H9 (cell line): Measurements from ENCODE around the gene PLXNA1. TPM values are rescaled to one million over a fixed set of nuclear protein-coding genes. Genes with fewer than 3 reads are reported as not detected.

Source experiments
- DNase-seq: peaks from one replicate; pipeline ENCODE4 v3.0.0-alpha.2; 2017
- H2AFZ ChIP-seq: one replicate; pipeline ENCODE4 v1.6.1; 2013; ENCODE audit warnings: mild to moderate bottlenecking, low read length, control low read depth, moderate library complexity
- H2AK5ac ChIP-seq: 2 replicates; pipeline ENCODE4 v1.6.1; 2013; ENCODE audit warnings: low read length, control low read depth, mixed read lengths; ENCODE audit not compliant: insufficient read length
- H2BK120ac ChIP-seq: one replicate; pipeline ENCODE4 v1.6.1; 2013; ENCODE audit warnings: low read depth, mild to moderate bottlenecking, low read length, control low read depth, inconsistent platforms; ENCODE audit not compliant: poor library complexity, severe bottlenecking
- H2BK12ac ChIP-seq: 2 replicates; pipeline ENCODE4 v1.6.1; 2013; ENCODE audit warnings: low read length, control low read depth, mixed read lengths, low read depth; ENCODE audit not compliant: insufficient read length
- H2BK15ac ChIP-seq: 2 replicates; pipeline ENCODE4 v1.6.1; 2013; ENCODE audit warnings: low read depth, low read length, control low read depth
- H2BK20ac ChIP-seq: one replicate; pipeline ENCODE4 v1.6.1; 2013; ENCODE audit warnings: low read depth, mild to moderate bottlenecking, low read length, control low read depth, inconsistent platforms; ENCODE audit not compliant: poor library complexity, severe bottlenecking
- H2BK5ac ChIP-seq: 2 replicates; pipeline ENCODE4 v1.6.1; 2013; ENCODE audit warnings: low read length, control low read depth, mixed read lengths; ENCODE audit not compliant: insufficient read length
- H3K14ac ChIP-seq: 2 replicates; pipeline ENCODE4 v1.6.1; 2013; ENCODE audit warnings: low read length, control low read depth; ENCODE audit not compliant: insufficient read depth
- H3K18ac ChIP-seq: 2 replicates; pipeline ENCODE4 v1.6.1; 2013; ENCODE audit warnings: low read depth, mild to moderate bottlenecking, mixed read lengths, low read length, control low read depth; ENCODE audit not compliant: insufficient read length
- H3K23ac ChIP-seq: 2 replicates; pipeline ENCODE4 v1.6.1; 2013; ENCODE audit warnings: low read length, control low read depth, mixed read lengths, low read depth; ENCODE audit not compliant: insufficient read length
- H3K23me2 ChIP-seq: 2 replicates; pipeline ENCODE4 v1.6.1; 2013; ENCODE audit warnings: low read depth, mild to moderate bottlenecking, mixed read lengths, low read length, control low read depth; ENCODE audit not compliant: insufficient read length, poor library complexity, severe bottlenecking
- H3K27ac ChIP-seq: 2 replicates; pipeline ENCODE4 v1.5.1; 2013; ENCODE audit warnings: low read length, control low read depth, mixed read lengths, low read depth; ENCODE audit not compliant: insufficient read length
- H3K27me3 ChIP-seq: 2 replicates; pipeline ENCODE4 v1.6.1; 2013; ENCODE audit warnings: low read length, control low read depth, inconsistent platforms; ENCODE audit not compliant: insufficient read depth
- H3K4ac ChIP-seq: 2 replicates; pipeline ENCODE4 v1.6.1; 2013; ENCODE audit warnings: low read depth, mild to moderate bottlenecking, control low read depth, inconsistent platforms, low read length, moderate library complexity
- H3K4me1 ChIP-seq: 2 replicates; pipeline ENCODE4 v1.6.1; 2013; ENCODE audit warnings: low read length, control low read depth, inconsistent platforms; ENCODE audit not compliant: insufficient read depth
- H3K4me2 ChIP-seq: 2 replicates; pipeline ENCODE4 v1.6.1; 2013; ENCODE audit warnings: low read length, control low read depth, mixed read lengths; ENCODE audit not compliant: insufficient read length, insufficient read depth
- H3K56ac ChIP-seq: 2 replicates; pipeline ENCODE4 v1.6.1; 2013; ENCODE audit warnings: low read depth, mild to moderate bottlenecking, mixed read lengths, low read length, control low read depth; ENCODE audit not compliant: insufficient read length
- H3K79me1 ChIP-seq: 2 replicates; pipeline ENCODE4 v1.6.1; 2013; ENCODE audit warnings: low read depth, mild to moderate bottlenecking, moderate library complexity, low read length, control low read depth, inconsistent platforms; ENCODE audit not compliant: insufficient read depth, poor library complexity, severe bottlenecking
- H3K79me2 ChIP-seq: 2 replicates; pipeline ENCODE4 v1.6.1; 2013; ENCODE audit warnings: low read length, control low read depth, inconsistent platforms; ENCODE audit not compliant: insufficient read depth
- H3K9ac ChIP-seq: 2 replicates; pipeline ENCODE4 v1.6.1; 2013; ENCODE audit warnings: low read length, control low read depth, mixed read lengths; ENCODE audit not compliant: insufficient read length; ENCODE audit errors: extremely low read depth
- H3K9me3 ChIP-seq: one replicate; pipeline ENCODE4 v1.6.1; 2013; ENCODE audit warnings: low read depth, low read length, inconsistent platforms; ENCODE audit not compliant: control insufficient read depth
- H3T11ph ChIP-seq: one replicate; pipeline ENCODE4 v1.6.1; 2013; ENCODE audit warnings: mild to moderate bottlenecking, low read length, control low read depth, inconsistent platforms
- H4K20me1 ChIP-seq: one replicate; pipeline ENCODE4 v1.6.1; 2013; ENCODE audit not compliant: control insufficient read depth, insufficient read length, insufficient read depth
- H4K5ac ChIP-seq: 2 replicates; pipeline ENCODE4 v1.6.1; 2013; ENCODE audit warnings: low read depth, mild to moderate bottlenecking, mixed read lengths, low read length, control low read depth; ENCODE audit not compliant: insufficient read length
- H4K8ac ChIP-seq: replicated peaks from 2 replicates; pipeline ENCODE4 v1.6.1; 2013; ENCODE audit warnings: low read length, control low read depth, mixed read lengths, low read depth; ENCODE audit not compliant: insufficient read length
- H4K91ac ChIP-seq: 2 replicates; pipeline ENCODE4 v1.6.1; 2013; ENCODE audit warnings: low read depth, mild to moderate bottlenecking, moderate library complexity, mixed read lengths, low read length, control low read depth; ENCODE audit not compliant: insufficient read length
- H3K27ac Mint-ChIP-seq, 3 experiments: 2 replicates in 2 of 3; 3 replicates in 1 of 3; pipeline ENCODE4 v1.8.0; 2020 to 2021; ENCODE audit warnings: mixed read lengths in 3 of 3, mild to moderate bottlenecking in 1 of 3, moderate library complexity in 1 of 3
- H3K27me3 Mint-ChIP-seq: 2 replicates; pipeline ENCODE4 v1.8.0; 2021; ENCODE audit warnings: low read depth, mild to moderate bottlenecking, moderate library complexity, mixed read lengths
- H3K36me3 Mint-ChIP-seq, 3 experiments: 2 replicates in 2 of 3; 3 replicates in 1 of 3; pipeline ENCODE4 v1.8.0; 2020 to 2021; ENCODE audit warnings: low read depth in 3 of 3, mixed read lengths in 3 of 3; ENCODE audit not compliant: insufficient read depth in 1 of 3
- H3K4me1 Mint-ChIP-seq, 2 experiments: 2 replicates each; pipeline ENCODE4 v1.8.0; 2020; ENCODE audit warnings: mixed read lengths in 2 of 2
- H3K4me3 Mint-ChIP-seq, 2 experiments: 2 replicates in 1 of 2; 3 replicates in 1 of 2; pipeline ENCODE4 v1.8.0; 2020 to 2021; ENCODE audit warnings: mild to moderate bottlenecking in 2 of 2, mixed read lengths in 2 of 2, moderate library complexity in 1 of 2
- H3K9me3 Mint-ChIP-seq, 2 experiments: 2 replicates in 1 of 2; 3 replicates in 1 of 2; pipeline ENCODE4 v1.8.0; 2020; ENCODE audit warnings: mild to moderate bottlenecking in 2 of 2, mixed read lengths in 2 of 2, moderate library complexity in 1 of 2
- WGBS: extraction: QIAGEN DNeasy Blood & Tissue Kit; methylation state at CpG from one replicate; pipeline ENCODE4 v1.1.7; 2013; ENCODE audit warnings: missing lambda C conversion rate, low lambda C conversion rate, mixed read lengths; ENCODE audit not compliant: insufficient read length; ENCODE audit errors: extremely low coverage; 5-methylcytosine and 5-hydroxymethylcytosine counted together
- total RNA-seq: library from RNA; stranded (reverse); gene quantifications from 2 replicates; pipeline ENCODE4 v1.2.1, GENCODE V29; 2021
- TF ChIP-seq, protein P1 (sequence below): fragments of 200-600 bp; sonication (generic); conservative IDR thresholded peaks from 3 replicates; pipeline ENCODE4 v1.8.0; 2021; ENCODE audit warnings: antibody characterized with exemption, mild to moderate bottlenecking

Gene PLXNA1
- total RNA-seq, 1 experiment from 2014 or later: 42.1 TPM

DNA sequence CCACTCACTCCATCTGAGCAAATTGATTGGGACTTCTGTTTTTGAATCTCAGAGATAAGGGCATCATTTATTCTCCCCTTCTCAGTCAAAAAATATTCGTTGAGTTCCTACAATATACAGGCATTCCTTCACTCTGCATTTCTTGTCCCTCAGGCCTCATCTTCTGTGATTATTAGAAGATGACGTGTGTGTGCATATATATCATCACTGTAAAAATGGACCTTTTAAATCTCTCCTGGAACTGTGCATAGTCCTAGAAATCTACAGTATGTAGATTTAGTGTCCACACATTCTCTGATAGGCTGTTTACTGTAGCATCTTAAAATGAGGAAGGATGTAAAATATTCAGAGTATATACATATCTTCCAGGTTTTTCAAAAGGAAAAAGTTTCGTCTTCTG is 43.2 kb upstream of the PLXNA1 start:
- H3K18ac ChIP-seq: no peak overlapping the region
- no peaks in the 10 kb centered on the region for H3K23me2 ChIP-seq
- no peak overlapping the region for H2BK120ac ChIP-seq
- no peak for DNase-seq
- H3K4me3 Mint-ChIP-seq: no peak overlapping the region
- WGBS: no CpG with 5 or more reads among the region's 3 CpGs
- H3K4me1 ChIP-seq: no peaks in the 10 kb centered on the region
- H3T11ph ChIP-seq: no peak overlapping the region
- H3K4me1 Mint-ChIP-seq: peaks cover 2 to 3% of the 10 kb centered on the region in 2 experiments; a peak in 2 of 4 replicates
- H3K14ac ChIP-seq: no peak overlapping the region
- H2BK12ac ChIP-seq: no peak overlapping the region
- no peak overlapping the region for H3K9ac ChIP-seq
- H3K9me3 ChIP-seq: no peaks in the 10 kb centered on the region
- no peak overlapping the region for H2BK20ac ChIP-seq
- H3K27me3 ChIP-seq: no peaks in the 10 kb centered on the region
- H3K23ac ChIP-seq: no peak overlapping the region
- no peaks in the 10 kb centered on the region for H3K79me2 ChIP-seq
- TF ChIP-seq, protein P1, sequence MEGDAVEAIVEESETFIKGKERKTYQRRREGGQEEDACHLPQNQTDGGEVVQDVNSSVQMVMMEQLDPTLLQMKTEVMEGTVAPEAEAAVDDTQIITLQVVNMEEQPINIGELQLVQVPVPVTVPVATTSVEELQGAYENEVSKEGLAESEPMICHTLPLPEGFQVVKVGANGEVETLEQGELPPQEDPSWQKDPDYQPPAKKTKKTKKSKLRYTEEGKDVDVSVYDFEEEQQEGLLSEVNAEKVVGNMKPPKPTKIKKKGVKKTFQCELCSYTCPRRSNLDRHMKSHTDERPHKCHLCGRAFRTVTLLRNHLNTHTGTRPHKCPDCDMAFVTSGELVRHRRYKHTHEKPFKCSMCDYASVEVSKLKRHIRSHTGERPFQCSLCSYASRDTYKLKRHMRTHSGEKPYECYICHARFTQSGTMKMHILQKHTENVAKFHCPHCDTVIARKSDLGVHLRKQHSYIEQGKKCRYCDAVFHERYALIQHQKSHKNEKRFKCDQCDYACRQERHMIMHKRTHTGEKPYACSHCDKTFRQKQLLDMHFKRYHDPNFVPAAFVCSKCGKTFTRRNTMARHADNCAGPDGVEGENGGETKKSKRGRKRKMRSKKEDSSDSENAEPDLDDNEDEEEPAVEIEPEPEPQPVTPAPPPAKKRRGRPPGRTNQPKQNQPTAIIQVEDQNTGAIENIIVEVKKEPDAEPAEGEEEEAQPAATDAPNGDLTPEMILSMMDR: no peak
- H3K36me3 Mint-ChIP-seq: no peaks in the 10 kb centered on the region; a peak in 1 of 7 replicates
- H2BK15ac ChIP-seq: no peak overlapping the region
- no peak overlapping the region for H4K91ac ChIP-seq
- no peaks in the 10 kb centered on the region for H3K27me3 Mint-ChIP-seq
- H3K9me3 Mint-ChIP-seq: no peaks in the 10 kb centered on the region
- no peak overlapping the region for H4K5ac ChIP-seq
- no peak overlapping the region for H2AFZ ChIP-seq
- H3K4me2 ChIP-seq: no peak overlapping the region
- no peaks in the 10 kb centered on the region for H3K79me1 ChIP-seq
- no peak overlapping the region for H3K4ac ChIP-seq
- H2AK5ac ChIP-seq: no peak overlapping the region
- no peaks in the 10 kb centered on the region for H4K20me1 ChIP-seq
- H3K56ac ChIP-seq: no peak overlapping the region
- H3K27ac ChIP-seq: no peak overlapping the region
- H3K27ac Mint-ChIP-seq: no peak overlapping the region
- no peak overlapping the region for H4K8ac ChIP-seq
- no peak overlapping the region for H2BK5ac ChIP-seq
